Suprapubic skin (tissue), 4 donors: ENCODE data around the gene RNF125. TPM values are rescaled to one million over a fixed set of nuclear protein-coding genes. Genes with fewer than 3 reads are reported as not detected.
"Not testable (repeated sequence)": the region's sequence is repeated elsewhere in the genome, so short reads cannot be mapped to it uniquely, and the experiment has no call there.

ENCODE experiments used
- DNase-seq, 2 donors: peaks; one replicate each; pipeline ENCODE4 v3.0.0-alpha.2; 2019; ENCODE audit warnings: low spot score in 2 of 2
- H3K27ac ChIP-seq: fragments of 200-600 bp; sonication (generic); one replicate; pipeline ENCODE4 v1.5.1; 2019
- H3K27me3 ChIP-seq: fragments of 200-600 bp; sonication (generic); one replicate; pipeline ENCODE4 v1.5.1; 2019
- H3K36me3 ChIP-seq: fragments of 200-600 bp; sonication (generic); one replicate; pipeline ENCODE4 v1.5.1; 2019
- H3K4me1 ChIP-seq: fragments of 200-600 bp; sonication (generic); one replicate; pipeline ENCODE4 v1.5.1; 2019
- H3K4me3 ChIP-seq: fragments of 200-600 bp; sonication (generic); one replicate; pipeline ENCODE4 v1.5.1; 2019; ENCODE audit warnings: mild to moderate bottlenecking
- H3K9me3 ChIP-seq: fragments of 200-600 bp; sonication (generic); one replicate; pipeline ENCODE4 v1.5.1; 2019
- EP300 ChIP-seq: sonication (generic); formaldehyde crosslinking; IDR thresholded peaks from one replicate; pipeline ENCODE4 v1.6.1; 2017; ENCODE audit warnings: antibody characterized with exemption
- POLR2A ChIP-seq, 2 donors: fragments of 450-650 bp; IDR thresholded peaks; one replicate each; pipeline ENCODE4 v1.6.1; 2017; ENCODE audit warnings: antibody characterized with exemption in 2 of 2, mild to moderate bottlenecking in 2 of 2, moderate library complexity in 2 of 2
- POLR2AphosphoS5 ChIP-seq, 3 donors: sonication (generic); formaldehyde crosslinking; IDR thresholded peaks; one replicate each; pipeline ENCODE4 v1.6.1; 2017; ENCODE audit warnings: antibody characterized with exemption in 3 of 3
- WGBS: methylation state at CpG from one replicate; pipeline ENCODE4 v1.1.5; 2018; 5-methylcytosine and 5-hydroxymethylcytosine counted together
- total RNA-seq, 4 donors: library from RNA; depleted of rRNA; stranded (reverse); fragments of >200 nt; gene quantifications; one replicate each; pipeline ENCODE4 v1.1.0, GENCODE V29; 2016
- TF ChIP-seq, protein P1 (sequence below), 2 donors: fragments of 200-600 bp in 1 of 2; fragments of 450-650 bp in 1 of 2; sonication (generic) in 1 of 2; IDR thresholded peaks; one replicate each; pipeline ENCODE4 v1.5.1; 2016 to 2019; ENCODE audit warnings: antibody characterized with exemption in 2 of 2, mild to moderate bottlenecking in 1 of 2, moderate library complexity in 1 of 2

The RNF125 gene
- total RNA-seq, 4 donors from 2014 or later, result 5.7 to 13.4 (median 11.2) TPM

GRCh38 chr18:31990823-31991222 is 27.8 kb upstream of the RNF125 start:
- TF ChIP-seq POLR2AphosphoS5 (IDR thresholded peaks at IDR 0.05), result no peak
- TF ChIP-seq EP300, result no peak
- TF ChIP-seq POLR2A (IDR thresholded peaks at IDR 0.05), result no peak
- TF ChIP-seq, protein P1, sequence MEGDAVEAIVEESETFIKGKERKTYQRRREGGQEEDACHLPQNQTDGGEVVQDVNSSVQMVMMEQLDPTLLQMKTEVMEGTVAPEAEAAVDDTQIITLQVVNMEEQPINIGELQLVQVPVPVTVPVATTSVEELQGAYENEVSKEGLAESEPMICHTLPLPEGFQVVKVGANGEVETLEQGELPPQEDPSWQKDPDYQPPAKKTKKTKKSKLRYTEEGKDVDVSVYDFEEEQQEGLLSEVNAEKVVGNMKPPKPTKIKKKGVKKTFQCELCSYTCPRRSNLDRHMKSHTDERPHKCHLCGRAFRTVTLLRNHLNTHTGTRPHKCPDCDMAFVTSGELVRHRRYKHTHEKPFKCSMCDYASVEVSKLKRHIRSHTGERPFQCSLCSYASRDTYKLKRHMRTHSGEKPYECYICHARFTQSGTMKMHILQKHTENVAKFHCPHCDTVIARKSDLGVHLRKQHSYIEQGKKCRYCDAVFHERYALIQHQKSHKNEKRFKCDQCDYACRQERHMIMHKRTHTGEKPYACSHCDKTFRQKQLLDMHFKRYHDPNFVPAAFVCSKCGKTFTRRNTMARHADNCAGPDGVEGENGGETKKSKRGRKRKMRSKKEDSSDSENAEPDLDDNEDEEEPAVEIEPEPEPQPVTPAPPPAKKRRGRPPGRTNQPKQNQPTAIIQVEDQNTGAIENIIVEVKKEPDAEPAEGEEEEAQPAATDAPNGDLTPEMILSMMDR (IDR thresholded peaks at IDR 0.05), result no peak
- Histone ChIP-seq H3K9me3 (no peaks in the 10 kb centered on the region), H3K27me3 (no peaks in the 10 kb centered on the region), H3K4me1 (no peaks in the 10 kb centered on the region), H3K36me3 (no peaks in the 10 kb centered on the region), H3K4me3 (no peak overlapping the region), H3K27ac (no peak overlapping the region)
- WGBS, result 96% methylated on average over 2 of the region's 2 CpGs
- DNase-seq, result no peak

DNA sequence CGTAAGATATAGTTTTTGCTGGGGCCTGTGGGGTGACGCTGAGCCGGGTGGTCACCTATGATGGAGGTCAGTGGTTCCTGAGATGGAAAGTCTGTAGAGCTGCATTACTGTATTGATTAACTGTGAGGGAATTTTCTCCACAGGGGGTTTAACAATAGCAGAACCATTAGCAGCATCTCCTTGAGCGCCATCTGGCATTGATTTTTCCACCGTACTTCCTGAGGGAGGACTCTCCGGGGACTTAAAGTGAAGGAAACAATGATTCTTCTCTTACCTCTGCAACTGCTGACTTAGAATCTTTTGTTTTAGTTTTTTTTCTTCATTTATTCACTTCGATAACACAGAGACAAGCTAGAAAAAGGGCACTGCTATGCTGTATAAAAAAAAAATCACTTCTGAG is 22.6 kb upstream of the RNF125 start:
- H3K9me3 ChIP-seq, result no peaks in the 10 kb centered on the region
- no peak overlapping the region for H3K4me3 ChIP-seq
- H3K27ac ChIP-seq, result no peak overlapping the region
- WGBS, result 69% methylated on average over 7 of the region's 7 CpGs
- TF ChIP-seq, protein P1 (IDR thresholded peaks at IDR 0.05), result no peak
- TF ChIP-seq POLR2A (IDR thresholded peaks at IDR 0.05), result no peak
- TF ChIP-seq EP300, result no peak
- TF ChIP-seq POLR2AphosphoS5 (IDR thresholded peaks at IDR 0.05), result no peak
- H3K36me3 ChIP-seq, result no peaks in the 10 kb centered on the region
- H3K4me1 ChIP-seq, result no peaks in the 10 kb centered on the region
- H3K27me3 ChIP-seq, result no peaks in the 10 kb centered on the region
- no peak for DNase-seq

DNA sequence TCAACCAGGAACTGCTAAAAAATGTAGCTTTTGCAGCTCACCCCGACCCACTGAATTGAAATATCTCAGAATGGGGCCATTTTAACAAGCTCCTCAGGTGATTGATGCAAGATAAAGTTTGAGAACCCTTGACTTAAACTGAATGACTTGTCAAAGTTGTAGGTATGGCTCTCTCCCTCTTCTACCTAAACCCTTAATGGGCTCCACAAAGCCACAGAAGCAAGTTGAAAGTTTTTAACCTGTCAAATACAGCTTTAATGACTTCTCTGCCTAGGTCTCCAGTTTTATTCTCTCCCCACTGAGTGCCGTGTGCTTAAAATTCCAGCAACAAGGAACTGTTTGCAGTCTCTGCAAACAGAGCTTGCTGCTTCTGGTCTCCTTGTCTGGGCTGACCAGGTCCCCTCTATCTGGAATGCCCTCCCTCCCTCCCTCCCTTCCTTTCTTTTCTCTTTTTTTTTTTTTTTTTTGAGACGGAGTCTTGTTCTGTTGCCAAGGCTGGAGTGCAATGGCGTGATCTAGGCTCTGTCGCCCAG is 19.7 kb upstream of the RNF125 start:
- H3K4me1 ChIP-seq, result no peaks in the 10 kb centered on the region
- 72% methylated on average over 5 of the region's 5 CpGs for WGBS
- no peak for DNase-seq
- H3K27ac ChIP-seq, result no peak overlapping the region
- no peaks in the 10 kb centered on the region for H3K36me3 ChIP-seq
- H3K9me3 ChIP-seq, result no peaks in the 10 kb centered on the region
- TF ChIP-seq EP300, result no peak
- H3K27me3 ChIP-seq, result no peaks in the 10 kb centered on the region
- no peak overlapping the region for H3K4me3 ChIP-seq

DNA sequence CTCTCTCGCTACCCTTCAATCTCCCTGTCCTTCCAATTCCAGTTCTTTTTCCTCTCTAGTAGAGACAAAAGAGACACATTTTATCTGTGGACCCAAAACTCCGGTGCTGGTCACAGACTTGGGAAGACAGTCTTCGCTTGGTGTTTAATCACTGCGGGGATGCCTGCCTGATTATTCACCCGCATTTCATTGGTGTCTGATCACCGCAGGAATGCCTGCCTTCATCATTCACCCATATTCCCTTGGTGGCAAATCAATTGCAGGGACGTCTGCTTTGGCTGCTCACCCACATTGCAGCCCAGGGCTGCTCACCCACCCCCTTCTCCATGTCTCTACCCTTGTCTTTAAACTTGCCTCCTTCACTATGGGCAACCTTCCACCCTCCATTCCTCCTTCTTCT is 17.5 kb upstream of the RNF125 start:
- H3K27me3 ChIP-seq, H3K27ac ChIP-seq, DNase-seq, H3K36me3 ChIP-seq, H3K9me3 ChIP-seq, H3K4me1 ChIP-seq, H3K4me3 ChIP-seq: not testable (repeated sequence)
- 84% methylated on average over 7 of the region's 7 CpGs for WGBS

GRCh38 chr18:32003822-32004221 is 14.8 kb upstream of the RNF125 start:
- H3K9me3 ChIP-seq, H3K4me1 ChIP-seq, H3K27me3 ChIP-seq, H3K4me3 ChIP-seq, DNase-seq, H3K36me3 ChIP-seq, H3K27ac ChIP-seq: not testable (repeated sequence)
- WGBS, result 88% methylated on average over 2 of the region's 2 CpGs

DNA sequence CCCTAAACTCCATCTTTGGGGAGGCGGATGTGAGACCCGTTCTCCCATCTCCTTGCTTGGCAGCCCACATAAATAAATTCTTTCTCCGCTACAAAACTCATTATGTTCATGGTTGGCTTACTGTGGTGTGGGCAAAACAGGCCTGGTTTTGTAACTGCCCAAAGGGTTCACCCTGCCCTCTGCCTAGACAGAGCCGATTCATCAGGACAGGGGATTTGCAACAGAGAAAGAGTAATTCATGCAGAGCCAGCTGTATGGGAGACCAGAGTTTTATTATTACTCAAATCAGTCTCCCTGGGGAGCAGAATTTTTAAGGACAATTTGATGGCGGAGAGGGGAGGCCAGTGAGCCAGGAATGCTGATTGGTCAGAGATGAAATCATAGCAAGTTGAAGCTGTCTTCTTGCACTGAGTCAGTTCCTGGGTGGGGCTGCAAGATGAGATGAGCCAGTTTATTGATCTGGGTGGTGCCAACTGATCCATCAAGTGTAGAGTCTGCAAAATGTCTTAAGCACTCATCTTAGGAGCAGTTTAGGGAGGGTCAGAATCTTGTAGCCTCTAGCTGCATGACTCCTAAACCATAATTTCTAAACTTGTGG is 8.4 kb upstream of the RNF125 start:
- TF ChIP-seq POLR2A (IDR thresholded peaks at IDR 0.05), result no peak
- TF ChIP-seq EP300, result no peak
- TF ChIP-seq, protein P1 (IDR thresholded peaks at IDR 0.05), result no peak
- no peak for TF ChIP-seq POLR2AphosphoS5 (IDR thresholded peaks at IDR 0.05)
- H3K9me3 ChIP-seq, result no peaks in the 10 kb centered on the region
- H3K27me3 ChIP-seq, result no peaks in the 10 kb centered on the region
- DNase-seq, result no peak
- WGBS, result 91% methylated on average over 5 of the region's 5 CpGs
- H3K4me1 ChIP-seq, result no peaks in the 10 kb centered on the region
- no peak overlapping the region for H3K27ac ChIP-seq
- H3K36me3 ChIP-seq, result no peaks in the 10 kb centered on the region
- no peak overlapping the region for H3K4me3 ChIP-seq

DNA sequence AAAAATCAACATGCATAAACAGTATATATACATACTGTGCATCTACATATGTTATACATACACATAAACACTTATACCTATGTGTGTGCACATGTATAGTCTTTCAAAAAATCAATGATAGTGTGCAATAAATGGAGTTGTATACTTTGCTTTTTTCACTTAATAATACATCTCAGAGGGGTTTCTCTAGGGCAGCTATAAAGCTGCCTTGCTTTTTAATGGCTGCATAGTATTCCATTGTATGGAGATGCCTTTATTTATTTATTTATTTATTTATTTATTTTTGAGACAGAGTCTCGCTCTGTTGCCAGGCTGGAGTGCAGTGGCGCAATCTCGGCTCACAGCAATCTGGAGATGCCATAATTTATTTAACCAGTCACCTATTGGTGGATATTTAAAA is 7.4 kb upstream of the RNF125 start:
- TF ChIP-seq POLR2A (IDR thresholded peaks at IDR 0.05) (no peak), POLR2AphosphoS5 (IDR thresholded peaks at IDR 0.05) (no peak), EP300 (no peak)
- TF ChIP-seq, protein P1 (IDR thresholded peaks at IDR 0.05), result no peak
- no peaks in the 10 kb centered on the region for H3K9me3 ChIP-seq
- H3K36me3 ChIP-seq, result no peaks in the 10 kb centered on the region
- H3K27ac ChIP-seq, result no peak overlapping the region
- H3K4me3 ChIP-seq, result no peak overlapping the region
- 89% methylated on average over 3 of the region's 3 CpGs for WGBS
- H3K4me1 ChIP-seq, result no peaks in the 10 kb centered on the region
- DNase-seq, result no peak
- no peaks in the 10 kb centered on the region for H3K27me3 ChIP-seq
